Astrocyte (in vitro differentiated cells and primary cell): Measurements from ENCODE around the gene TLR6.

ENCODE experiments used
- EZH2 ChIP-seq: IDR thresholded peaks from 2 replicates; pipeline ENCODE4 v1.6.1; 2012; ENCODE audit warnings: mild to moderate bottlenecking, low read length, inconsistent platforms; ENCODE audit not compliant: insufficient read depth
- TF ChIP-seq, protein P1 (sequence below): IDR thresholded peaks from 2 replicates; pipeline ENCODE4 v1.5.1; 2011; ENCODE audit warnings: low read depth, mild to moderate bottlenecking, inconsistent platforms, low read length, moderate library complexity; ENCODE audit not compliant: insufficient read depth

DNA sequence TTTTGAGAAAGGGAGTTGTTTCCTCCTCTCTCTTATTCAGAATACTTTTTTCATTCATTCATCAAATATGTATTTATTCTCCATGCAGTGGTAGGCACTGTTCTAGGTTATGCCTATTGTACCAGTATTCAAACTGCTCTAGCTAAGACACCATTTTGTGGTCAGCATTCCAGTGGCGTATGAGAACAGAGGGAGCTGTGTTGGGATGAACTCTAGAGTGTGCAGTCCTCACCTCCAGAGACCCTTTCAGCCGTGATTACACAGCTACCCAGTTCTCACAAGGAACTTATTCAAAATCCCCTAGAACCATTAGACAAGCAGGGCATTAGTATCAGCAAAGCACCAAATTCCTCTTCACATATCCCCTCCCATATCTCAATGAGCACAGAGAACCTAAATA lies 56.3 kb downstream of the TLR6 start:
- TF ChIP-seq, protein P1, sequence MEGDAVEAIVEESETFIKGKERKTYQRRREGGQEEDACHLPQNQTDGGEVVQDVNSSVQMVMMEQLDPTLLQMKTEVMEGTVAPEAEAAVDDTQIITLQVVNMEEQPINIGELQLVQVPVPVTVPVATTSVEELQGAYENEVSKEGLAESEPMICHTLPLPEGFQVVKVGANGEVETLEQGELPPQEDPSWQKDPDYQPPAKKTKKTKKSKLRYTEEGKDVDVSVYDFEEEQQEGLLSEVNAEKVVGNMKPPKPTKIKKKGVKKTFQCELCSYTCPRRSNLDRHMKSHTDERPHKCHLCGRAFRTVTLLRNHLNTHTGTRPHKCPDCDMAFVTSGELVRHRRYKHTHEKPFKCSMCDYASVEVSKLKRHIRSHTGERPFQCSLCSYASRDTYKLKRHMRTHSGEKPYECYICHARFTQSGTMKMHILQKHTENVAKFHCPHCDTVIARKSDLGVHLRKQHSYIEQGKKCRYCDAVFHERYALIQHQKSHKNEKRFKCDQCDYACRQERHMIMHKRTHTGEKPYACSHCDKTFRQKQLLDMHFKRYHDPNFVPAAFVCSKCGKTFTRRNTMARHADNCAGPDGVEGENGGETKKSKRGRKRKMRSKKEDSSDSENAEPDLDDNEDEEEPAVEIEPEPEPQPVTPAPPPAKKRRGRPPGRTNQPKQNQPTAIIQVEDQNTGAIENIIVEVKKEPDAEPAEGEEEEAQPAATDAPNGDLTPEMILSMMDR, result no peak
- TF ChIP-seq EZH2, result no peak
